ENCODE measurements around the gene TBCB.
"Not testable (repeated sequence)": the region's sequence is repeated elsewhere in the genome, so short reads cannot be mapped to it uniquely, and the experiment has no call there.

TBCB gene

DNA sequence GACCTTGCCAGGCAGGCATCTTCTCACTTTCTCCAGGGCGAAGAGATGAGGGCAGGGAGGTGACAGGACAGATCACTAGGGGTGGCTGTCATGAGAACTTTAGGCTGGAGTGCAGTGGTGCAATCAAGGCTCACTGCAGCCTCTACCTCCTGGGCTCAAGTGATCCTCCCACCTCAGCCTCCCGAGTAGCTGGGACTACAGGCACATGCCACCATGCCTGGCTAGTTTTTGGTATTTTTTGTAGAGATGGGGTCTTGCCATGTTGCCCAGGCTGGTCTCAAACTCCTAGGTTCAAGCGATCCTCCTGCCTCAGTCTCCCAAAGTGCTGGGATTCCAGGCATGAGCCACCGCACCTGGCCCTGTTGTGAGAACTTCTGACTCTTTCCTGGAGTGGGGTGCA, 19.6 kb downstream of the TBCB start:
- in situ Hi-C loops (cut with MboI; ENCODE audit: low sequenced_read_pairs) = not testable (repeated sequence)

DNA sequence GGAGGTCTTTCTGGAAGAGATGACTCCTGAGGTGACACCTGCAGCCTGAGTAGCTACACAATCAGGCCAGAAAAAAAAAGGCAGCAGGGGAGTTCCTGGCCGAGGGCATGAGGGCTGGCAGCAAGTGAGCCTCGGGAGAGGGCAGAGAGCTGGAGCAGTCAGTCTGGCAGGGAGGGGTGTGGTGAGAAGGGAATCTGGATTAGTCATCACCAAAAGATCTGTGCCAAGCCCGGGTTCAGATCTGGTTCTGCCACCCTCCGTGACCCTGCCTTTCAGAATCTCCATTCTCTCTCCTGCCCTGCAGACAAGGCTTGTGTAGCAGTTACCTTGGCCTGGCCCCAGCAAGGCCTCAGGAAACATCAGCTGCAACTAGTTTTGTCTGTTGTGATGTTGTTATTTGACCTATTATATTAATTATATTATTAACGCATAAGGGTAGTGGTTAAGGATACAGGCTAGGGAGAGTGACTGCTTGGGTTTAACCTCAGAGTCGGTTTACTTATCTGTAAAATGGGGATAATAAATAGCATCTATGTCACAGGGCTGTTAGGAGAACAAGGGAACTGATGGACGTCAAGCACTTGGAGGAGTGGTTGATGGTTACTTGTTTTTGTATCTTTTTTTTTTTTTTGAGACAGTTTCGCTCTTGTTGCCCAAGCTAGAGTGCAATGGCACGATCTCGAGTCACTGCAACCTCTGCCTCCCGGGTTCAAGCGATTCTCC, 21.9 kb downstream of the TBCB start:
- in situ Hi-C loops (cut with MboI; ENCODE audit: low sequenced_read_pairs) = no loop called here

DNA sequence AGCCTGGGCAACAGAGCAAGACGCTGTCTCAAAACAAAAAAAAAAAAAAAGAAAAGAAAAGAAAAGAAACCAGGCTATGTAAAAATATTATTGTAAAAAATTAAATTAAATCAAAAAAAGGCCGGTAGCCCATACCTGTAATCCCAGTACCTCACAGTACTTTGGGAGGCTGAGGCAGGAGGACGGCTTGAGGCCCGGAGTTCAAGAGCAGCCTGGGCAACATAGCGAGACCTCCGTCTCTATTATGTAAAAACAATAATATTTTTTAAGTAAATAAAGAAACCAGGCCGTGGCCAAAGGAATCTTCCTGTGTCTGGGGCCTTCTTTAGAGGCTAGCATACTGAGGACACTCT, 23.8 kb downstream of the TBCB start:
- in situ Hi-C loops (cut with MboI; ENCODE audit: low sequenced_read_pairs) = no loop called here

DNA sequence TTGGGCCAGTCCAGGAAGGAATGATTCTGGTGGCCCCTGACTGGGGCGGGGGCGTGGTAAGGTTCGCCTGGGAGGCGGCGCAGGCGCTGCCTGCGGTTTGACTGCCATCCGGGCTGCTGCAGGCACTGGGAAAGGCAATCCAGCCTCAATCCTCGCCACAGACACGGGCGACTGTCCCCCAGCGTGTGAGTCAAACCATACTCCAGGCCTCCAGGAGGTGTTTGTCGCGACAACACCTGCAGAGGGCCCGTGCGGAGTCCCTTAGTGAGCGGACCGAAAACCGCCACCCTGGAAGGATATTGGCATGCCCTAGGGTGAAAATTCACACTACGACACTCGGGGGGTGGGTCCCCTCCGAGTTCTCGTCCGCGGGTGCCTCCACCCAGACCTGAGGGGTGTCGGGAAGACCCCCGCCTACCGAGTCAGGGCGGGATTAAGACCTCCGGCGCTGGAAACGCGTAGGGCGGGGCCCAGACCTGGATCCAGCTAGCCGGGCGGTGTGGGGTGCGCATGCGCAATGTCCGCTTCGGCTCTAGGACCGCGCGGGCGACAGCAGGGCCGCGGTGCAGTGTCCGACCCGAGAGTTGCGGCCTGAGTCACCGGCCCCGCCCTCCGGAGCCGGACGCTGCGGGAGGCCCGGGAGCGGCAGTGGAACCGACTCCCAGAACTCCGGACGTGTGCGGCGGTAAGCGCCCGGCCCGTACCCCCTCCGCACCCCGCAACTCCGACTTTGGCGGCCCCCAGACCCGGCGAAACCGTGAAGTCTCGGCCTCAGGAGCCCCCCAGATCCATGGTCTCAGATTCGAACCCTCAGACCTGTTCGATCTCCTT, 24.4 kb downstream of the TBCB start, which contains the start of gene CAPNS1:
Gene CAPNS1 (plus strand): TSS at position 594 of the 831 bp plus-strand sequence. CDS start 946 bp downstream, outside the sequence.
- in situ Hi-C loops (cut with MboI; ENCODE audit: low sequenced_read_pairs) = no loop called here

DNA sequence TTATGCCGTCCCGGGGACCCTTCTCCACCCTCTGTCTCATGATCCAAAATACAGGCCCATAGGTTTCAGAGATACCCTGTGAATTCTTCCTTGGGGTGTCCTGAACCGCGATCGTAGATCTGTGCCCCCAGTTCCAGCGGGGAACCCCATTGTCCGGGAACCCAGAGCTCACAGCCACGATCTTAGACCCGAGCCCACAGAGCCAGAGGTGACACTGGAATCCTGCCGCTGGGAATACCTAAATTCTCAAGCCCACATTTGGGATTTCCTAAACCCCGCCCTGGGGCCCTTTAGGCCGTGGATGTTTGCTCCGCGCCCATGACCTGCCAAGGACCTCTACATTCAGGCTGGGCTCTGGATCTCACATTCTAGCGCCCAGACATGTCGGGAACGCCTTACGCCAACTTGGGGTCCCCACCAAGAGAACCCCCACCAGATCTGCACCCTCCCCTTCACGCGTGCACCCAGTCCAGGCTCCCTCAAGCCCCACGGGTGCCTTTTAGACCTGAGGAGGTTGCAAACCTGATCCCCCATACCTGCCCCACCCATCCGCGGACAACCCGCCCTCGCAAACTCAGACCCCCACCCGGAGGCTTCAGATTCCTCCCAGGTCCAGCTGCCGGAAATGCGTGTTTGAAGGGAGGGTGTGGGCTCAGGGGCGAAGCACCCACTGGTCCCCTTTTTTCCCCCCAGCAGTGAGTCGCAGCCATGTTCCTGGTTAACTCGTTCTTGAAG, 25.2 kb downstream of the TBCB start:
- in situ Hi-C loops (cut with MboI; ENCODE audit: low sequenced_read_pairs) = no loop called here

DNA sequence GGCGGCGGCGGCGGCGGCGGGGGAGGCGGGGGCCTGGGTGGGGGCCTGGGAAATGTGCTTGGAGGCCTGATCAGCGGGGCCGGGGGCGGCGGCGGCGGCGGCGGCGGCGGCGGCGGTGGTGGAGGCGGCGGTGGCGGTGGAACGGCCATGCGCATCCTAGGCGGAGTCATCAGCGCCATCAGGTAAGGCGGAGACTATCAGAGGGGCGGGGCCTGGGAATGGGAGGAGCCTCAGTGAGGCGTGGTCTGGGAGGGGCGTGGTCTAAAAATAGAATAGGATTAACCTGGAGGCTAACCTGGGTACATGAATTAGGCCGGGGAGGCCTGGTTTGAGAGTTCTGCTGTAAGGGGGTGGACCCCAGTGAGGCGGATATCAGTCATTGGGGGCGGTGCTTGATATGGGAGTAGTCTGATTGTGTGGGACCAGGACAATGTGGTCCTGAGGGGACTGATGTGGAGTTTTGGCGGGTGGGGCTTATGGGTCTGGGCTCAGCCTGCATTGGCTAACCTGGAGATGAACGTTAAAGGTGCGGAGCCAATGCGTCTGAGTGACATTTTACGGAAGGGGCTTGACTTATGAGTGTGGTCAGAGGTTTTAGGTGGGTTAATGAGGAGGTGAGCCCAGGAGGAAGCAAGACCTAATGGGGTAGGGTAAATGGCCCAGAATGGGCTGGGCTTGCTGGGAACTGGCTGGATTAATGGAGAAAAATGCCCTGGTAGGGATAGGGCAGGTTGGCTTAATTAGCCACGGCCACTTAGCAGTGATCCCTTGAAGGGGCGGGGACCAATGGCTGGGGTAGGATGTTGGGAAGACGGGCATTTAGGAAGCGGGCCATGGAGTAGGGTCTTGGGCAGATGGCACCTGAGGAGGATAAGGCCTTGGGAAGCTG, 26.0 kb downstream of the TBCB start:
- in situ Hi-C loops (cut with MboI; ENCODE audit: low sequenced_read_pairs) = no loop called here

DNA sequence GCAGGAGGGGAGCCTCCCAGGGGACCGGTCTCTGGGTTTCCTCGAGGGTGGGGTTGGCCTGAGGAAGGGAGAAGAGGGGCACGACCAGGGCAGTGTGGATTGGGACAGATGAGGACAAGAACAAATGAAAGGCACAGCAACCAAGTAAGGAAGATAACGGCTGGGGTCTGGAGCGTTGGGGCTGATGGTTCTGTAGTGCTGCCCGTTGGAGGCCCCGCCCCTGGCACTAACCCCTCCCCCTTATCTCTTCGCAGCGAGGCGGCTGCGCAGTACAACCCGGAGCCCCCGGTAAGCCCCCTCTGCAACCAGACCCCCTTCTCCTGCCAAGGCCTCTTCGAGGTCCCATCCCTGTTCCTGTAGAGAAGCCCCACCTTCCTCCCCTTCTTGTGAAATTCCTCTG, 26.8 kb downstream of the TBCB start:
- in situ Hi-C loops (cut with MboI; ENCODE audit: low sequenced_read_pairs) = no loop called here

DNA sequence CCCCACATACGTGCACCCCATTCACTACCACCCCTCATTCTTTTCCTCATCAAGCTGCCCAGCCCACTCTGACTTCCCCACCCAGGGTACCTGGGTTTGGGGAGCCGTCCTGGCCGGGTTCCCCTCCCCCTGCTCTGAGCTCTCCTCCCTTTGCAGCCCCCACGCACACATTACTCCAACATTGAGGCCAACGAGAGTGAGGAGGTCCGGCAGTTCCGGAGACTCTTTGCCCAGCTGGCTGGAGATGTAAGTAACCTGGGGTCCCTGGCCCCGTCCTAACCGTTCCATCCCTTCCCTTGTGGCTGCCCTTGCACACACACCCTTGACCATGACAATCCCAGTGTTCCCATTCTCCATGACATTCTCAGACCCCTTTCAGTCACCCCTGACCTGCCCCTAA, 27.2 kb downstream of the TBCB start:
- in situ Hi-C loops (cut with MboI; ENCODE audit: low sequenced_read_pairs) = no loop called here

DNA sequence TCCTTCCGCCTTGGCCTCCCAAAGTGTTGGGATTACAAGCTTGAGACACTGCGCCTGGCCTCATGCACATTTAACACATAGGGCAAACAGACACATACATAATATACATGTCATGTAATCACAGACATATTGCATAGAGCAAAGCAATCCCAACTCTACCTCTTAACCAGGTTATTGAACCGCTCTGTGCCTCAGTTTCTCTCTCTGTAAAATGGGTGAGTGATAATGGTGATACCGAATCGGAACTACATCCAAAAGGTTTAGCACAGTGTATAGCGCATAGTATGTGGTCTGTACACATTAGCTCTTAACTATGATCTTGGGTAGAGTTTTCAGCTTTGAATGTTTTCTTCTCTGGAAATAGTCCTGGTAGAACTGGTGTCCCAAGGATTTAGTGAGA, 29.4 kb downstream of the TBCB start:
- in situ Hi-C loops (cut with MboI; ENCODE audit: low sequenced_read_pairs) = no loop called here

DNA sequence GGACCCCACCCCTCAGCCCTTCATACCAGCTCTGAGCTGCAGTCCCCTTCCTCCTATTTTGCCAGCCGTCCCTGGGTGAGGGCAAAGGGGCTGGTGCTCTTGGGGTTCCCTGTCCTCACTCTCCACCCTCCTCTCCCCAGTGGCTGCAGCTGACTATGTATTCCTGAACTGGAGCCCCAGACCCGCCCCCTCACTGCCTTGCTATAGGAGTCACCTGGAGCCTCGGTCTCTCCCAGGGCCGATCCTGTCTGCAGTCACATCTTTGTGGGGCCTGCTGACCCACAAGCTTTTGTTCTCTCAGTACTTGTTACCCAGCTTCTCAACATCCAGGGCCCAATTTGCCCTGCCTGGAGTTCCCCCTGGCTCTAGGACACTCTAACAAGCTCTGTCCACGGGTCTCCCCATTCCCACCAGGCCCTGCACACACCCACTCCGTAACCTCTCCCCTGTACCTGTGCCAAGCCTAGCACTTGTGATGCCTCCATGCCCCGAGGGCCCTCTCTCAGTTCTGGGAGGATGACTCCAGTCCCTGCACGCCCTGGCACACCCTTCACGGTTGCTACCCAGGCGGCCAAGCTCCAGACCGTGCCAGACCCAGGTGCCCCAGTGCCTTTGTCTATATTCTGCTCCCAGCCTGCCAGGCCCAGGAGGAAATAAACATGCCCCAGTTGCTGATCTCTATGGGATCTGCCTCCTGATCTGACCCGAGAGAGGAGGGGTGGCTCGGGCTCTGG, 34.6 kb downstream of the TBCB start:
- in situ Hi-C loops (cut with MboI; ENCODE audit: low sequenced_read_pairs) = no loop called here

DNA sequence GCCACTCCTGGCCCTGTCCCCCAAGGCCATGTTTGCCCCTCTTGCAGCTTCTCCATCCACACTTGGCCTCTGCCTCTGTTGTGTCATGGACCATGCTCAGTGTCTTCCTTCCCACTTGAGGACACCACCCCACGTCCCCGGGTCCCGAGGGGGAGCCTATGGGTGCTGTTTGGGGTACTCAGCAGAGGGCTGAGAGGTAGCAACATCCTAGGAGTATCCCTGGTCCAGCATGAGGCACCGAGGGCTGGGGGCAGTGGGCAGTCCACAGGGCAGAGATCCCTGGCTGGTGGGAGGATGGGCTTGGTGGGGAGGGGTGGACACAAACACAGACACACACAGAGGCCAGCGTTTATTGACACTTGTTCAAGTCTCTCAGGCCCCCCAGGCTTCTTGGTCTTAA, 35.3 kb downstream of the TBCB start:
- in situ Hi-C loops (cut with MboI; ENCODE audit: low sequenced_read_pairs) = no loop called here

DNA sequence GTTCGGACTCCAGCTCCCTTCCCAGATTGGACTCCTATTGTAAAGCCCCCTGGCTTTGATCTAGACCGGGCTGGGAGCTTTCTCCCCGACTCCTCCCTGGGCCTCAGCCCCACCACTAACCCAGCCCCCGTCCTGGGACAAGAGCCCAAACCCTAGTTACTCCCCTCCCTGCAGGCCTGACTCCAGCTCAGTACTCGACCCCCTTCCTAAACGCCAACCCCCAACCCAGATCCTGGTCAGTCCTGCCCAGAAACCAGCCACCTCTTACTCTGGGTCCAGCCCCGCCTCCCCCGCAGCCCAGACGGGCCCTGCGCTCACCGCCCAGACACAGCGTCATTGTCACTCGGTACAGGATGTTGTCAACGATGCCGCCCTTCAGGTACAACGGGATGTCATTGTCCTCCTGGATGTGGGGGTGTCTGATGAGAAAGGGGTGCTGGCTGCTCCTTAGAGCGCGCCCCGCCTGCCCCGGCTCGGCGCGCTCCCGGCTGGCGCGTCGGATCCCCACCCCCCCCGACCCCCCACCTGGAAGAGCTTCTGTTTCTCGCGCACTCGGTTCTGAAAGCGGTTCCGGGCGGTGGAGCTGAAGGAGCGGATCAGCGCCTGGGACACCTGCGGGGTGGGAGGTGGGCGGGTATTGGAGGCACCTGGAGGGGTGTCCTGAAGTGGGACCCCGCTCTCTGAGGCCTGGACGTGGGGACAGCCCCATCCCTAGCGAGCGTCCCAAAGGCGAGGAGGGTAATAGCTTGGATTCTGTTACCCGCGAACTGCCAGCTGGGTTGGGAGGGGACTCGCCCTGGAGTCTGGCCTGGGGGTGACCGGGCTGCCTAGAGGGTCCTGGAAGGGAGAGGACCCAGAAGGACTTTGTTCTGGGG, 36.1 kb downstream of the TBCB start:
- in situ Hi-C loops (cut with MboI; ENCODE audit: low sequenced_read_pairs) = no loop called here

DNA sequence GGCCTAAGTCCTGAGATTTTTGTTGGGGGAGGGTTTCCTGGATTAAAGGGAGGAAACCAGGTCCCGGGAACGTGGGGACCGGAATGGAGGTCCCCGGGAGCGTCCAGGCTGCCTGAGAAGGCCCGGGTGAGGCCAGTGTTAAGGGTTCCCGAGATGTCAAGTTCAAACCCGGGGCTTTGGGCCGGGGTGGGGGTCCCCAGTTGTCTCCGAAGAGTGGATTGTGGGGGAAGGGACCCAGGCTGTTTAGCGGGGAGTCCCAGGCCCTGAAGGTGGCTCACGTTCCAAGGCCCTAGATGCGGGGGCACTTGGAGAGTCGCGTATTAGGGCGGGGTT, 36.7 kb downstream of the TBCB start:
- in situ Hi-C loops (cut with MboI; ENCODE audit: low sequenced_read_pairs) = no loop called here

DNA sequence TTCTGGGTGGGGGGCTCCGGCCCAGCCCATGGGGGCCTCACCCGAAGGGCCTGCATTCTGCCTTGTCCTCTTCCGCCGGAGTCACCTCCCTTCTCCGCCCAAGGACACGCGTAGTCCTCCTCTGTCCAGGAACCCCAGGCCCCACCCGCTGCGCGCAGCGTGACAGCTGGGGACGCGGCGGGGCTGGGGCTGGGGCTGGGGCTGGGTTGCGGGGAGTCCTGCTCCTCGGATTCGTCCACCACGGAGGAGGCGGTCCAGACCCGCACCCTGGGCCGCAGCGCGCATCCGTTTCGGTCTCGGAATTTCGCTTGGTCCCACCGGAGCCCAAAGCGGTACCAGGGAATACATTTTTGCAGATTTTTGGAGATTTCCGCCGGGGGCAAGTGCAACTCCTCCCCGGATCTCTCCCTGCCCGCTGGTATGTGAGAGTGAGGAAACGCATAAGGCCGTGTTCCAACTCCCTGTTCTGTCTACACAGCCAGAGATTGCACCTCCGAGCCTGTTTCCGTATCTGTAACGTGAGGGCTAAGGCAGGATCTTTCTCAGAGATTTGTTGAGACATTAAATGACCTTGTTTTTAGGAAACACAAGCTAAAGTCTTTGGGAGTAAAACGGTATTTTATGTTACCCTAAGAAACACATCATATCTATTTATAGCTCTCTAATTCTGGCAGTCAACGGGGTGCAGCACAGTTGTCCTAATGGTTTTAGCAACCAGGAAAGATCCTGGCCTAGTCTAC, 37.3 kb downstream of the TBCB start, which contains the start of gene COX7A1:
Gene COX7A1 (minus strand): TSS at position 96 of the 740 bp plus-strand sequence. CDS start 40 bp downstream, at position 56.
- in situ Hi-C loops (cut with MboI; ENCODE audit: low sequenced_read_pairs) = no loop called here

DNA sequence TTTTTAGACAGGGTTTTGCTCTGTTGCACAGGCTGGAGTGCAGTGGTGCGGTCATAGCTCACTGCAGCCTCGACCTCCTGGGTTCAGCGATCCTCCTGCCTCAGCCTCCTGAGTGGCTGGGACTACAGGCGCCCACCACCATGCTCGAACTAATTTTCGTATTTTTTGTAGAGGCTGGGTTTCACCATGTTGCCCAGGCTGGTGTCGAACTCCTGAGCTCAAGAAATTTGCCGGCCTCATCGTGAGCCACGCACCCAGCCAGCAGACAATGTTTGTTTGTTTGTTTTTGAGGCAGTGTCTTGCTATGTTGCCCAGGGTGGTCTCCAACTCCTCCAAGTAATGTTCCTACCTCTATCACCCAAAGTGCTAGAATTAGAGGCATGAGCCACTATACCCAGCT, 37.9 kb downstream of the TBCB start:
- in situ Hi-C loops (cut with MboI; ENCODE audit: low sequenced_read_pairs) = no loop called here

DNA sequence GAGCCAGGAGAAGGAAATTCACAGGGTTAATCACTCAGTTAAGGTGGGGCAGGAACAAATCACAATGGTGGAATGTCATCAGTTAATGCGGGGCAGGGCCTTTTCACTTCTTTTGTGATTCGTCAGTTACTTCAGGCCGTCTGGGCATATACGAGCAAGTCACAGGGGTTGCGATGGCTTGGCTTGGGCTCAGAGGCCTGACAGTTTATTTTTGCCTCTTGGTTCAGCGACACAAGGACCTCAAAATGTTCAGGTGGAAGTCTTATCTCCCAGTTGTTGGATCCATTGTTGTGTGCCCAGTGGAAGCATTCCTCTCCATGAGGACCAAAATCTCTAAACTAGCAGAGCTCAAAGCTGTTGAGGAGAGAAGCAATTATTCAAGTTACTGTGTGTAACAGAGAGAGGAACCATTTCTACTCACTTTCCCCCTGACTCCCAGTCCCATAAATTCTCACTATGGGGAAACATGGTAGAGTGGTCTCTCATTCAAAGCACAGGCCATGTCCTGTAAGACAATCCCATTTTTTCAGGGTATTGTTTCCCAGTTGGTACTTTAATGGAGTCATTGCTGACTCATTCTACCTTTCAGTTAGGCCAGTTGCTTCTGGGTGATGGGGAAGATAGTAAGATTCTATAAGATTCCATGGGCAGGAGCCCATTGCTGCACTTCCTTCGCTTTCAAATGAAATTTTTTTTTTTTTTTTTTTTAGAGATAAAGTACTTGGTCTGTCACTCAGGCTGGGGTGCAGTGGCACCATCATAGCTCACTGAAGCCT, 45.7 kb downstream of the TBCB start:
- in situ Hi-C loops (cut with MboI; ENCODE audit: low sequenced_read_pairs) = no loop called here

DNA sequence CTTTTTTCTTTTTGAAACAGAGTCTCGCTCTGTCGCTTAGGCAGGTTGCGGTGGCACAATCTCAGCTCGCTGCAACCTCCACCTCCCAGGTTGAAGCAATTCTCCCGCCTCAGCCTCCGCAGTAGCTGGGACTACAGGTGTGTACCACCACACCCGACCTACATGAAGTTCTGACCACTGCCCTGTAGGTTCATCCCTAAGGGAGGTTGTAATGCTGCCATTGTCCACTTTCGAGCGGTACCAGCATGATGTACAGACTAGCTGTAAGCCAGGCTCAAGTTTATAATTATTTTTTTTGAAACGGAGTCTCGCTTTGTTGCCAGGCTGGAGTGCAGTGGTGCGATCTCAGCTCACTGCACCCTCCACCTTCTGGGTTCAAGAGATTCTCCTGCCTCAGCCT, 48.5 kb downstream of the TBCB start:
- in situ Hi-C loops (cut with MboI; ENCODE audit: low sequenced_read_pairs) = no loop called here

Measured in HL-60/S4 treated with phorbol 12-myristate 13-acetate at 8.2 ng/mL for 4 days and 3 days (cell line).